ENCODE results near the gene SPG11. TPM values are rescaled to one million over a fixed set of nuclear protein-coding genes. Genes with fewer than 3 reads are reported as not detected.
"Not testable (repeated sequence)": the region's sequence is repeated elsewhere in the genome, so short reads cannot be mapped to it uniquely, and the experiment has no call there.

SPG11 gene
- total RNA-seq, 4 donors from 2014 or later, result 45.2 to 82.8 (median 55.5) TPM

GRCh38 chr15:44682809-44683682, 19.6 kb upstream of the SPG11 start:
- ATAC-seq, result not testable (repeated sequence)
- WGBS, 2 donors (ENCODE audit: low coverage in 1 of 2), result 0 to 32% methylated on average over 1 to 5 of the region's 8 CpGs

GRCh38 chr15:44682211-44682610, 18.7 kb upstream of the SPG11 start:
- no peaks in the 10 kb centered on the region for H3K9me3 ChIP-seq
- ATAC-seq, result no peak
- H3K27ac ChIP-seq, result no peak overlapping the region
- H3K36me3 ChIP-seq, result no peaks in the 10 kb centered on the region
- H3K27me3 ChIP-seq, result peaks cover 11% of the 10 kb centered on the region
- no peak overlapping the region for H3K4me3 ChIP-seq
- no peak for TF ChIP-seq POLR2AphosphoS5 (IDR thresholded peaks at IDR 0.05)
- no peak for TF ChIP-seq CTCF (IDR thresholded peaks at IDR 0.05)
- TF ChIP-seq POLR2A (IDR thresholded peaks at IDR 0.05), result no peak
- no peak for TF ChIP-seq EP300 (IDR thresholded peaks at IDR 0.05)
- WGBS, 2 donors (ENCODE audit: low coverage in 1 of 2), result 54 to 61% methylated on average over 2 of the region's 2 CpGs
- H3K4me1 ChIP-seq, result peaks cover 0 to 10% (median 0%) of the 10 kb centered on the region in 3 donors

More at GRCh38 chr15:44682809-44683682, 19.6 kb upstream of the SPG11 start:
- H3K27me3 ChIP-seq, result peaks cover 11% of the 10 kb centered on the region
- H3K4me1 ChIP-seq, H3K27ac ChIP-seq, H3K4me3 ChIP-seq, H3K9me3 ChIP-seq, H3K36me3 ChIP-seq: not testable (repeated sequence)

- no peak overlapping the region for H3K27ac ChIP-seq
- 78 to 87% methylated on average over 3 to 5 of the region's 7 CpGs for WGBS, 2 donors (ENCODE audit: low coverage in 1 of 2)
- no peaks in the 10 kb centered on the region for H3K9me3 ChIP-seq
- peaks cover 8% of the 10 kb centered on the region for H3K27me3 ChIP-seq
- no peaks in the 10 kb centered on the region for H3K36me3 ChIP-seq
- ATAC-seq, result no peak
- TF ChIP-seq EP300 (IDR thresholded peaks at IDR 0.05) (no peak), CTCF (IDR thresholded peaks at IDR 0.05) (no peak), POLR2A (IDR thresholded peaks at IDR 0.05) (no peak), POLR2AphosphoS5 (IDR thresholded peaks at IDR 0.05) (no peak)
- no peak overlapping the region for H3K4me3 ChIP-seq
- H3K4me1 ChIP-seq, result no peaks in the 10 kb centered on the region
These were observed 13.2 kb upstream of the SPG11 start for GRCh38 chr15:44676676-44677075.

GRCh38 chr15:44675911-44676310, 12.4 kb upstream of the SPG11 start:
- H3K27ac ChIP-seq, result no peak overlapping the region
- TF ChIP-seq POLR2AphosphoS5 (IDR thresholded peaks at IDR 0.05) (no peak), EP300 (IDR thresholded peaks at IDR 0.05) (no peak), CTCF (IDR thresholded peaks at IDR 0.05) (no peak), POLR2A (IDR thresholded peaks at IDR 0.05) (no peak)
- peaks cover 8% of the 10 kb centered on the region for H3K27me3 ChIP-seq
- H3K4me1 ChIP-seq, result no peaks in the 10 kb centered on the region
- no peak for ATAC-seq
- H3K9me3 ChIP-seq, result no peaks in the 10 kb centered on the region
- 74 to 82% methylated on average over 4 to 5 of the region's 5 CpGs for WGBS, 2 donors (ENCODE audit: low coverage in 1 of 2)
- H3K4me3 ChIP-seq, result no peak overlapping the region
- no peaks in the 10 kb centered on the region for H3K36me3 ChIP-seq

- H3K9me3 ChIP-seq, result no peaks in the 10 kb centered on the region
- H3K27me3 ChIP-seq, result peaks cover 4% of the 10 kb centered on the region
- H3K4me1 ChIP-seq, result no peaks in the 10 kb centered on the region
- H3K27ac ChIP-seq, result no peak overlapping the region
- H3K36me3 ChIP-seq, result no peaks in the 10 kb centered on the region
- no peak for ATAC-seq
- TF ChIP-seq EP300 (IDR thresholded peaks at IDR 0.05), result no peak
- no peak for TF ChIP-seq POLR2AphosphoS5 (IDR thresholded peaks at IDR 0.05)
- TF ChIP-seq POLR2A (IDR thresholded peaks at IDR 0.05), result no peak
- no peak for TF ChIP-seq CTCF (IDR thresholded peaks at IDR 0.05)
- WGBS, 2 donors (ENCODE audit: low coverage in 1 of 2), result 100% methylated on average over 1 to 2 of the region's 2 CpGs
- no peak overlapping the region for H3K4me3 ChIP-seq
These were observed 10.2 kb upstream of the SPG11 start for GRCh38 chr15:44673639-44674038.
